Measurements from ENCODE around the gene RCAN1. TPM values are rescaled to one million over a fixed set of nuclear protein-coding genes. Genes with fewer than 3 reads are reported as not detected.
A peak's percentile ranks its signal among the peaks of the same experiment; 100 is the strongest.

The RCAN1 gene
- total and polyA plus RNA-seq, 2 of the 13 experiments (the other 11 are each of a cell fraction or from before 2014, with no cell fraction given) = 9.4 to 34.1 TPM

- TF ChIP-seq, protein P1, sequence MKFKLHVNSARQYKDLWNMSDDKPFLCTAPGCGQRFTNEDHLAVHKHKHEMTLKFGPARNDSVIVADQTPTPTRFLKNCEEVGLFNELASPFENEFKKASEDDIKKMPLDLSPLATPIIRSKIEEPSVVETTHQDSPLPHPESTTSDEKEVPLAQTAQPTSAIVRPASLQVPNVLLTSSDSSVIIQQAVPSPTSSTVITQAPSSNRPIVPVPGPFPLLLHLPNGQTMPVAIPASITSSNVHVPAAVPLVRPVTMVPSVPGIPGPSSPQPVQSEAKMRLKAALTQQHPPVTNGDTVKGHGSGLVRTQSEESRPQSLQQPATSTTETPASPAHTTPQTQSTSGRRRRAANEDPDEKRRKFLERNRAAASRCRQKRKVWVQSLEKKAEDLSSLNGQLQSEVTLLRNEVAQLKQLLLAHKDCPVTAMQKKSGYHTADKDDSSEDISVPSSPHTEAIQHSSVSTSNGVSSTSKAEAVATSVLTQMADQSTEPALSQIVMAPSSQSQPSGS (CRISPR knock-in tag; IDR thresholded peaks at IDR 0.05) = peak; percentile 69; the same call in 1 of the 2 replicates
- TF ChIP-seq ZNF792 (CRISPR knock-in tag; IDR thresholded peaks at IDR 0.05) = peak; percentile 34; the same call in 1 of the 2 replicates
- no peak for TF ChIP-seq KLF11 (CRISPR knock-in tag; IDR thresholded peaks at IDR 0.05)
- no peak for TF ChIP-seq MTA1 (CRISPR knock-in tag; IDR thresholded peaks at IDR 0.05; ENCODE audit: borderline replicate concordance)
- no peak for TF ChIP-seq ZBTB1 (CRISPR knock-in tag; IDR thresholded peaks at IDR 0.05; ENCODE audit: borderline replicate concordance)
- no peak for TF ChIP-seq ZZZ3 (CRISPR knock-in tag; IDR thresholded peaks at IDR 0.05; ENCODE audit: borderline replicate concordance)
- TF ChIP-seq SP140L (CRISPR knock-in tag; IDR thresholded peaks at IDR 0.05; ENCODE audit: borderline replicate concordance) = no peak
- no peak for TF ChIP-seq MTERF4 (CRISPR knock-in tag; IDR thresholded peaks at IDR 0.05)
- TF ChIP-seq CENPT (CRISPR knock-in tag; IDR thresholded peaks at IDR 0.05; ENCODE audit: low read depth) = no peak
- TF ChIP-seq, protein P2, sequence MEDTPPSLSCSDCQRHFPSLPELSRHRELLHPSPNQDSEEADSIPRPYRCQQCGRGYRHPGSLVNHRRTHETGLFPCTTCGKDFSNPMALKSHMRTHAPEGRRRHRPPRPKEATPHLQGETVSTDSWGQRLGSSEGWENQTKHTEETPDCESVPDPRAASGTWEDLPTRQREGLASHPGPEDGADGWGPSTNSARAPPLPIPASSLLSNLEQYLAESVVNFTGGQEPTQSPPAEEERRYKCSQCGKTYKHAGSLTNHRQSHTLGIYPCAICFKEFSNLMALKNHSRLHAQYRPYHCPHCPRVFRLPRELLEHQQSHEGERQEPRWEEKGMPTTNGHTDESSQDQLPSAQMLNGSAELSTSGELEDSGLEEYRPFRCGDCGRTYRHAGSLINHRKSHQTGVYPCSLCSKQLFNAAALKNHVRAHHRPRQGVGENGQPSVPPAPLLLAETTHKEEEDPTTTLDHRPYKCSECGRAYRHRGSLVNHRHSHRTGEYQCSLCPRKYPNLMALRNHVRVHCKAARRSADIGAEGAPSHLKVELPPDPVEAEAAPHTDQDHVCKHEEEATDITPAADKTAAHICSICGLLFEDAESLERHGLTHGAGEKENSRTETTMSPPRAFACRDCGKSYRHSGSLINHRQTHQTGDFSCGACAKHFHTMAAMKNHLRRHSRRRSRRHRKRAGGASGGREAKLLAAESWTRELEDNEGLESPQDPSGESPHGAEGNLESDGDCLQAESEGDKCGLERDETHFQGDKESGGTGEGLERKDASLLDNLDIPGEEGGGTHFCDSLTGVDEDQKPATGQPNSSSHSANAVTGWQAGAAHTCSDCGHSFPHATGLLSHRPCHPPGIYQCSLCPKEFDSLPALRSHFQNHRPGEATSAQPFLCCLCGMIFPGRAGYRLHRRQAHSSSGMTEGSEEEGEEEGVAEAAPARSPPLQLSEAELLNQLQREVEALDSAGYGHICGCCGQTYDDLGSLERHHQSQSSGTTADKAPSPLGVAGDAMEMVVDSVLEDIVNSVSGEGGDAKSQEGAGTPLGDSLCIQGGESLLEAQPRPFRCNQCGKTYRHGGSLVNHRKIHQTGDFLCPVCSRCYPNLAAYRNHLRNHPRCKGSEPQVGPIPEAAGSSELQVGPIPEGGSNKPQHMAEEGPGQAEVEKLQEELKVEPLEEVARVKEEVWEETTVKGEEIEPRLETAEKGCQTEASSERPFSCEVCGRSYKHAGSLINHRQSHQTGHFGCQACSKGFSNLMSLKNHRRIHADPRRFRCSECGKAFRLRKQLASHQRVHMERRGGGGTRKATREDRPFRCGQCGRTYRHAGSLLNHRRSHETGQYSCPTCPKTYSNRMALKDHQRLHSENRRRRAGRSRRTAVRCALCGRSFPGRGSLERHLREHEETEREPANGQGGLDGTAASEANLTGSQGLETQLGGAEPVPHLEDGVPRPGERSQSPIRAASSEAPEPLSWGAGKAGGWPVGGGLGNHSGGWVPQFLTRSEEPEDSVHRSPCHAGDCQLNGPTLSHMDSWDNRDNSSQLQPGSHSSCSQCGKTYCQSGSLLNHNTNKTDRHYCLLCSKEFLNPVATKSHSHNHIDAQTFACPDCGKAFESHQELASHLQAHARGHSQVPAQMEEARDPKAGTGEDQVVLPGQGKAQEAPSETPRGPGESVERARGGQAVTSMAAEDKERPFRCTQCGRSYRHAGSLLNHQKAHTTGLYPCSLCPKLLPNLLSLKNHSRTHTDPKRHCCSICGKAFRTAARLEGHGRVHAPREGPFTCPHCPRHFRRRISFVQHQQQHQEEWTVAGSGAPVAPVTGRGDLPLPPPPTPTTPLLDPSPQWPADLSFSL (CRISPR knock-in tag; IDR thresholded peaks at IDR 0.05) = no peak
- TF ChIP-seq SALL2 (CRISPR knock-in tag; IDR thresholded peaks at IDR 0.05) = no peak
- no peak for TF ChIP-seq SATB2 (CRISPR knock-in tag; IDR thresholded peaks at IDR 0.05)
- TF ChIP-seq CHCHD3 (CRISPR knock-in tag; IDR thresholded peaks at IDR 0.05) = no peak
- no peak for TF ChIP-seq TOPORS (CRISPR knock-in tag; IDR thresholded peaks at IDR 0.05)
- TF ChIP-seq RFX3 (CRISPR knock-in tag; IDR thresholded peaks at IDR 0.05) = no peak
- TF ChIP-seq SIX4 (CRISPR knock-in tag; IDR thresholded peaks at IDR 0.05) = no peak; the same call in 1 of the 2 replicates
- TF ChIP-seq ZNF180 (CRISPR knock-in tag; IDR thresholded peaks at IDR 0.05; ENCODE audit: borderline replicate concordance, low read depth) = no peak
- no peak for TF ChIP-seq ZIK1 (CRISPR knock-in tag; IDR thresholded peaks at IDR 0.05; ENCODE audit: borderline replicate concordance, low read depth)
- no peak; the same call in 1 of the 2 replicates for TF ChIP-seq KMT2A (CRISPR knock-in tag; IDR thresholded peaks at IDR 0.05)
- no peak for TF ChIP-seq SCMH1 (CRISPR knock-in tag; IDR thresholded peaks at IDR 0.05; ENCODE audit: borderline replicate concordance)
- TF ChIP-seq, protein P3, sequence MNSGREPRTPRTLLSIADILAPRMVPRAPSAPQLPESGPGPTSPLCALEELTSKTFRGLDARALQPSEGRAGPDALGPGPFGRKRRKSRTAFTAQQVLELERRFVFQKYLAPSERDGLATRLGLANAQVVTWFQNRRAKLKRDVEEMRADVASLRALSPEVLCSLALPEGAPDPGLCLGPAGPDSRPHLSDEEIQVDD (CRISPR knock-in tag; IDR thresholded peaks at IDR 0.05; ENCODE audit: borderline replicate concordance) = no peak
- no peak for TF ChIP-seq ZFP82 (CRISPR knock-in tag; IDR thresholded peaks at IDR 0.05; ENCODE audit: borderline replicate concordance)
- no peak for TF ChIP-seq ZNF282 (IDR thresholded peaks at IDR 0.05; ENCODE audit: partially characterized antibody)
- no peak for TF ChIP-seq NCOA5 (CRISPR knock-in tag; IDR thresholded peaks at IDR 0.05)
These were observed 92.6 kb downstream of the RCAN1 start (continued) for GRCh38 chr21:34522284-34522683.

Data from HepG2 (cell line).